SK-N-SH treated with all-trans-retinoic acid at 6 μM for 48 hours (cell line): ENCODE measurements around the gene EIF2B5.

ENCODE experiments used
- BACH2 ChIP-seq: fragments of 250-450 bp; sonication (Bioruptor Pico); IDR thresholded peaks from 2 replicates; pipeline ENCODE4 v1.9.0; 2021; ENCODE audit warnings: mild to moderate bottlenecking, borderline replicate concordance
- CSRNP3 ChIP-seq: fragments of 250-450 bp; sonication (Bioruptor Pico); IDR thresholded peaks from 2 replicates; pipeline ENCODE4 v1.5.1; 2021; ENCODE audit warnings: mild to moderate bottlenecking, moderate library complexity
- PATZ1 ChIP-seq: fragments of 250-450 bp; sonication (Bioruptor Pico); IDR thresholded peaks from 2 replicates; pipeline ENCODE4 v1.8.0; 2020; ENCODE audit warnings: mild to moderate bottlenecking, moderate library complexity, borderline replicate concordance
- RARB ChIP-seq: fragments of 250-450 bp; sonication (Bioruptor Pico); IDR thresholded peaks from 2 replicates; pipeline ENCODE4 v1.8.0; 2021; ENCODE audit warnings: mild to moderate bottlenecking, moderate library complexity
- SNAI2 ChIP-seq: fragments of 250-450 bp; sonication (Bioruptor Pico); IDR thresholded peaks from 2 replicates; pipeline ENCODE4 v1.5.0; 2020; ENCODE audit warnings: mild to moderate bottlenecking, moderate library complexity
- TCF4 ChIP-seq: fragments of 250-450 bp; sonication (Bioruptor Pico); IDR thresholded peaks from 2 replicates; pipeline ENCODE4 v1.8.0; 2021; ENCODE audit warnings: mild to moderate bottlenecking, moderate library complexity, borderline replicate concordance
- TOX ChIP-seq: fragments of 250-450 bp; sonication (Bioruptor Pico); IDR thresholded peaks from 2 replicates; pipeline ENCODE4 v1.8.0; 2021; ENCODE audit warnings: mild to moderate bottlenecking, moderate library complexity, borderline replicate concordance
- TSHZ2 ChIP-seq: fragments of 250-450 bp; sonication (Bioruptor Pico); IDR thresholded peaks from 2 replicates; pipeline ENCODE4 v1.5.0; 2020; ENCODE audit warnings: mild to moderate bottlenecking, moderate library complexity
- ZFP30 ChIP-seq: fragments of 450-650 bp; formaldehyde crosslinking; IDR thresholded peaks from 2 replicates; pipeline ENCODE4 v1.5.0; 2022; ENCODE audit warnings: mild to moderate bottlenecking, moderate library complexity
- TF ChIP-seq, protein P1 (sequence below): fragments of 250-450 bp; sonication (Bioruptor Pico); IDR thresholded peaks from 2 replicates; pipeline ENCODE4 v1.5.1; 2020; ENCODE audit warnings: low read depth, mild to moderate bottlenecking, moderate library complexity

- TF ChIP-seq CSRNP3 (CRISPR knock-in tag) (no peak), PATZ1 (CRISPR knock-in tag) (no peak), TCF4 (no peak), TOX (CRISPR knock-in tag) (no peak), TSHZ2 (CRISPR knock-in tag) (no peak), BACH2 (CRISPR knock-in tag) (no peak), RARB (no peak), ZFP30 (CRISPR knock-in tag) (no peak), SNAI2 (CRISPR knock-in tag) (no peak)
- TF ChIP-seq, protein P1, sequence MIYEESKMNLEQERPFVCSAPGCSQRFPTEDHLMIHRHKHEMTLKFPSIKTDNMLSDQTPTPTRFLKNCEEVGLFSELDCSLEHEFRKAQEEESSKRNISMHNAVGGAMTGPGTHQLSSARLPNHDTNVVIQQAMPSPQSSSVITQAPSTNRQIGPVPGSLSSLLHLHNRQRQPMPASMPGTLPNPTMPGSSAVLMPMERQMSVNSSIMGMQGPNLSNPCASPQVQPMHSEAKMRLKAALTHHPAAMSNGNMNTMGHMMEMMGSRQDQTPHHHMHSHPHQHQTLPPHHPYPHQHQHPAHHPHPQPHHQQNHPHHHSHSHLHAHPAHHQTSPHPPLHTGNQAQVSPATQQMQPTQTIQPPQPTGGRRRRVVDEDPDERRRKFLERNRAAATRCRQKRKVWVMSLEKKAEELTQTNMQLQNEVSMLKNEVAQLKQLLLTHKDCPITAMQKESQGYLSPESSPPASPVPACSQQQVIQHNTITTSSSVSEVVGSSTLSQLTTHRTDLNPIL (CRISPR knock-in tag) = no peak
Observed at GRCh38 chr3:184165543-184165942, 30.4 kb downstream of the EIF2B5 start.
